ENCODE measurements around the gene NME7.

- TF ChIP-seq, protein P1, sequence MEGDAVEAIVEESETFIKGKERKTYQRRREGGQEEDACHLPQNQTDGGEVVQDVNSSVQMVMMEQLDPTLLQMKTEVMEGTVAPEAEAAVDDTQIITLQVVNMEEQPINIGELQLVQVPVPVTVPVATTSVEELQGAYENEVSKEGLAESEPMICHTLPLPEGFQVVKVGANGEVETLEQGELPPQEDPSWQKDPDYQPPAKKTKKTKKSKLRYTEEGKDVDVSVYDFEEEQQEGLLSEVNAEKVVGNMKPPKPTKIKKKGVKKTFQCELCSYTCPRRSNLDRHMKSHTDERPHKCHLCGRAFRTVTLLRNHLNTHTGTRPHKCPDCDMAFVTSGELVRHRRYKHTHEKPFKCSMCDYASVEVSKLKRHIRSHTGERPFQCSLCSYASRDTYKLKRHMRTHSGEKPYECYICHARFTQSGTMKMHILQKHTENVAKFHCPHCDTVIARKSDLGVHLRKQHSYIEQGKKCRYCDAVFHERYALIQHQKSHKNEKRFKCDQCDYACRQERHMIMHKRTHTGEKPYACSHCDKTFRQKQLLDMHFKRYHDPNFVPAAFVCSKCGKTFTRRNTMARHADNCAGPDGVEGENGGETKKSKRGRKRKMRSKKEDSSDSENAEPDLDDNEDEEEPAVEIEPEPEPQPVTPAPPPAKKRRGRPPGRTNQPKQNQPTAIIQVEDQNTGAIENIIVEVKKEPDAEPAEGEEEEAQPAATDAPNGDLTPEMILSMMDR (IDR thresholded peaks at IDR 0.05 in 8 of 11, conservative IDR thresholded peaks at IDR 0.05 in 3 of 11), result no peak
- TF ChIP-seq POLR2AphosphoS5 (IDR thresholded peaks at IDR 0.05), result peak; percentile 49 to 63 (median 50)
- no peak for TF ChIP-seq POLR2A (IDR thresholded peaks at IDR 0.05)
These were observed 251.6 kb downstream of the NME7 start for GRCh38 chr1:169115891-169116585.
